ENCODE measurements around the gene DOK3. TPM values are rescaled to one million over a fixed set of nuclear protein-coding genes. Genes with fewer than 3 reads are reported as not detected.
A peak's percentile ranks its signal among the peaks of the same experiment; 100 is the strongest.
"Not testable (repeated sequence)": the region's sequence is repeated elsewhere in the genome, so short reads cannot be mapped to it uniquely, and the experiment has no call there.

The DOK3 gene
- total RNA-seq, 1 experiment from 2014 or later = 14.5 TPM

DNA sequence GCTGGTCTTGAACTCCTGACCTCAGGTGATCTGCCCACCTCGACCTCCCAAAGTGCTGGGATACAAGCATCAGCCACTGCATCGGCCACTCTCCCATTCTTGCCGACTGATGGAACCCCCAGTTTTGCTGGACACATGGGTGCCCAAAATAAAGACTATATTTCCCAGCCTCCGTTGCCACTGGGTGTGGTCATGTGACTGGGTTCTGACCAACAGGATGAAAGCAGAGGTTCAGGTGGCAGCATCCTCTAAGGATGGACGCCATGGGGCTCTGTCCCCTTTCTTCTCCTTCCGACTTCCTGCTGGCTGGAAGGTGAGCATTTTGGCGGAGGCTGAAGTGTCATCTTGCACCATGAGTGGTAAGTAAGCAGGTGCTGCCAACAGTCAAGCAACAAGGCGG is 22.5 kb downstream of the DOK3 start:
- Mint-ChIP-seq H3K9me3 (ENCODE audit: low read depth, unreplicated experiment) (no peaks in the 10 kb centered on the region), H3K4me1 (ENCODE audit: low read depth, unreplicated experiment) (peaks cover 17% of the 10 kb centered on the region), H3K4me3 (ENCODE audit: low read depth, unreplicated experiment) (no peak overlapping the region), H3K27me3 (ENCODE audit: unreplicated experiment) (no peaks in the 10 kb centered on the region), H3K27ac (ENCODE audit: unreplicated experiment) (peak overlapping the region; percentile 63), H3K36me3 (ENCODE audit: insufficient read depth, unreplicated experiment) (peaks cover 99% of the 10 kb centered on the region)
- no peak for DNase-seq
- intact Hi-C loops (cut with micrococcal nuclease; ENCODE audit: unreplicated experiment) = no loop called here
- CTCF ChIA-PET = no interaction called here
- no TSS peak for BruUV-seq (replicated peaks)
- TF ChIP-seq, protein P1, sequence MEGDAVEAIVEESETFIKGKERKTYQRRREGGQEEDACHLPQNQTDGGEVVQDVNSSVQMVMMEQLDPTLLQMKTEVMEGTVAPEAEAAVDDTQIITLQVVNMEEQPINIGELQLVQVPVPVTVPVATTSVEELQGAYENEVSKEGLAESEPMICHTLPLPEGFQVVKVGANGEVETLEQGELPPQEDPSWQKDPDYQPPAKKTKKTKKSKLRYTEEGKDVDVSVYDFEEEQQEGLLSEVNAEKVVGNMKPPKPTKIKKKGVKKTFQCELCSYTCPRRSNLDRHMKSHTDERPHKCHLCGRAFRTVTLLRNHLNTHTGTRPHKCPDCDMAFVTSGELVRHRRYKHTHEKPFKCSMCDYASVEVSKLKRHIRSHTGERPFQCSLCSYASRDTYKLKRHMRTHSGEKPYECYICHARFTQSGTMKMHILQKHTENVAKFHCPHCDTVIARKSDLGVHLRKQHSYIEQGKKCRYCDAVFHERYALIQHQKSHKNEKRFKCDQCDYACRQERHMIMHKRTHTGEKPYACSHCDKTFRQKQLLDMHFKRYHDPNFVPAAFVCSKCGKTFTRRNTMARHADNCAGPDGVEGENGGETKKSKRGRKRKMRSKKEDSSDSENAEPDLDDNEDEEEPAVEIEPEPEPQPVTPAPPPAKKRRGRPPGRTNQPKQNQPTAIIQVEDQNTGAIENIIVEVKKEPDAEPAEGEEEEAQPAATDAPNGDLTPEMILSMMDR (IDR thresholded peaks at IDR 0.05; ENCODE audit: unreplicated experiment) = no peak

DNA sequence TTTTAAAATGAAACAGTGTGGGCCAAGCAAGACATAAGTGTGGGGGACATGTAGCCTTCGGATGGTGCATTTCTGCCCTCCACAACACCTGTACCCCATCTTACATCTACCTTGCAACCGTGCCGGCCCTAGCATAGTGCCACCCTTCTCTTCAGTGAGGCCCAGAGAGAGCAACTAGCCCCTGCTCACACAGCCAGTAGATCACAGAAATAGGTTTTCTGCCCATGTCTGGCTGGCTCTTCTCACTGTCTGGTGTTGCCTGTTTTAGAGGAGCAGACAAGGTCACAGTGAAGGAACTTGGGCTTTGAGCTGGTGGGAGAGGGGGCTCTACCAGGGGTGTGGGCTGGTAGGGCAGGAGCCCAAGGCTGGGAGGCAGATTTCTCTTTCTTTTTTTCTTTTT is 23.4 kb downstream of the DOK3 start:
- H3K9me3 Mint-ChIP-seq (ENCODE audit: low read depth, unreplicated experiment) = no peaks in the 10 kb centered on the region
- peaks cover 98% of the 10 kb centered on the region for H3K36me3 Mint-ChIP-seq (ENCODE audit: insufficient read depth, unreplicated experiment)
- CTCF ChIA-PET = no interaction called here
- H3K27ac Mint-ChIP-seq (ENCODE audit: unreplicated experiment) = peak overlapping the region; percentile 16
- H3K4me3 Mint-ChIP-seq (ENCODE audit: low read depth, unreplicated experiment) = no peak overlapping the region
- TF ChIP-seq, protein P1 (IDR thresholded peaks at IDR 0.05; ENCODE audit: unreplicated experiment) = no peak
- intact Hi-C loops (cut with micrococcal nuclease; ENCODE audit: unreplicated experiment) = no loop called here
- no TSS peak for BruUV-seq (replicated peaks)
- H3K4me1 Mint-ChIP-seq (ENCODE audit: low read depth, unreplicated experiment) = peaks cover 17% of the 10 kb centered on the region
- no peaks in the 10 kb centered on the region for H3K27me3 Mint-ChIP-seq (ENCODE audit: unreplicated experiment)
- no peak for DNase-seq

DNA sequence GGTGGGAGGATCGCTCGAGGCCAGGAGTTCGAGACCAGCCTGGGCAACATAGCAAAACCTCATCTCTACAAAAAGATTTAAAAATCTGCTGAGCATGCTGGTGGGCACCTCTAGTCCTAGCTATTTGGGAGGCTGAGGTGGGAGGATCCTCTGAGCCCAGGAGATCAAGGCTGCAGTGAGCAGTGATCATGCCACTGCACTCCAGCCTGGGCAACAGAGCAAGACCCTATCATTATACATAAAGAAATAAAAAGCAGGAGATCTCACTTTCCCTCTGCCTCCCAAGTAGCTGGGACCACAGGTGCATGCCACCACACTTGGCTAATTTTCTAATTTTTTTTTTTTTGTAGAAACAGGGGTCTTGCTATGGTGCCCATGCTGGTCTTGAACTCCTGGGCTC is 23.9 kb downstream of the DOK3 start:
- H3K27me3 Mint-ChIP-seq (ENCODE audit: unreplicated experiment); BruUV-seq (replicated peaks); H3K27ac Mint-ChIP-seq (ENCODE audit: unreplicated experiment); intact Hi-C loops (cut with micrococcal nuclease; ENCODE audit: unreplicated experiment); DNase-seq; H3K9me3 Mint-ChIP-seq (ENCODE audit: low read depth, unreplicated experiment); H3K4me3 Mint-ChIP-seq (ENCODE audit: low read depth, unreplicated experiment); CTCF ChIA-PET: not testable (repeated sequence)
- Mint-ChIP-seq H3K4me1 (ENCODE audit: low read depth, unreplicated experiment) (peaks cover 17% of the 10 kb centered on the region), H3K36me3 (ENCODE audit: insufficient read depth, unreplicated experiment) (peaks cover 95% of the 10 kb centered on the region)

DNA sequence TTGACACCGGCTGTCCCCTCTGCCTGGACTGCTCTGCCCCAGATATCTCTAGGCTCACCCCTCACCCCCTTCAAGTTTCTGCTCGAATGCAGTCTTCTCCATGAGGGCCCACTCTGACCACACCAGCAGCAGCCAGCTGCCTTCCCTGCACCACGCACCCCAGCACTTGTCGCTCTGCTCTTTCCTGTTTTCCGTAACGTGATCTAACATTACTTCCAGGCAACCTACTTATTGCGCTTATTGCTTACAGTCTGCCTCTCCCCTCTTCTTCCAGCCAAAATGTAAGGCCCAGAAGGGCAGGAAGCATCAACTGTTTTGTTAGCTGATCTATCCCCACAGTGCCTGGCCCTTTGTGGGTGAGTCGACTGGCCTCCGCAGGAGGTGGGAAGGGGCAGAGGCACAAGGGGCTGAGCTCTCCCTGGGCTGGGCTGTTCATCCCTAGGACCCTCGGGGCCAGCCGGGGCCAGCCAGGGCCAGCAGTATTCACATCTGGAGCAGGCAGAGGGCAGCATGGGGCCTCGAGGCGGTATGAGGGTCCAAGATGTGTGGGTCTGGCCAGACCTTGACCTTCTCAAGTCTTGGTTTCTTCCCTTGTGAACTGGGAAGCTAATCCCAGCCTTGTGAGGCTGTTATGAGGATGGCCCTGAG is 24.6 kb downstream of the DOK3 start:
- Mint-ChIP-seq H3K36me3 (ENCODE audit: insufficient read depth, unreplicated experiment) (peaks cover 95% of the 10 kb centered on the region), H3K9me3 (ENCODE audit: low read depth, unreplicated experiment) (no peaks in the 10 kb centered on the region), H3K27ac (ENCODE audit: unreplicated experiment) (peak overlapping the region; percentile 73), H3K27me3 (ENCODE audit: unreplicated experiment) (no peaks in the 10 kb centered on the region), H3K4me3 (ENCODE audit: low read depth, unreplicated experiment) (peak overlapping the region; percentile 5), H3K4me1 (ENCODE audit: low read depth, unreplicated experiment) (peaks cover 17% of the 10 kb centered on the region)
- no TSS peak for BruUV-seq (replicated peaks)
- DNase-seq = no peak
- TF ChIP-seq, protein P1 (IDR thresholded peaks at IDR 0.05; ENCODE audit: unreplicated experiment) = no peak
- intact Hi-C loops (cut with micrococcal nuclease; ENCODE audit: unreplicated experiment) = no loop called here
- CTCF ChIA-PET = interaction anchor here (0.5 kb wide), 1 partner anchor 463 kb away, joined by 3 read pairs; no protein-coding TSS in a partner anchor
